ENCODE data around the gene RBBP7. TPM values are rescaled to one million over a fixed set of nuclear protein-coding genes. Genes with fewer than 3 reads are reported as not detected.

The RBBP7 gene
- total RNA-seq, 1 experiment from 2014 or later = 197 TPM

- CTCF ChIA-PET = no interaction called here
- Histone ChIP-seq H4K20me1 (ENCODE audit: insufficient read depth) (no peaks in the 10 kb centered on the region), H3K9me3 (ENCODE audit: insufficient read depth, low read depth) (no peaks in the 10 kb centered on the region), H3K4me2 (no peak overlapping the region), H3K27me3 (ENCODE audit: insufficient read depth, low read depth) (no peaks in the 10 kb centered on the region), H3K27ac (no peak overlapping the region), H2AFZ (no peak overlapping the region), H3K36me3 (ENCODE audit: low read depth) (peaks cover 10% of the 10 kb centered on the region), H3K79me2 (ENCODE audit: low read depth) (peaks cover 12% of the 10 kb centered on the region), H3K4me1 (replicated peaks; ENCODE audit: insufficient read depth) (no peaks in the 10 kb centered on the region), H3K9me2 (ENCODE audit: insufficient read depth) (no peaks in the 10 kb centered on the region), H3F3A (ENCODE audit: insufficient read depth, low read depth) (0 out of 2 replicates have a peak, but pooled peaks cover 4% of the 10 kb centered on the region), H3K4me3 (no peak overlapping the region)
- intact Hi-C loops (cut with micrococcal nuclease; ENCODE audit: unreplicated experiment) = no loop called here
- no peak for DNase-seq
- no TSS peak for BruUV-seq (replicated peaks)
- TF ChIP-seq EZH2 (IDR thresholded peaks at IDR 0.05; ENCODE audit: low read depth) (no peak), CTCF (conservative IDR thresholded peaks at IDR 0.05) (no peak)
- POLR2A ChIA-PET (ENCODE audit: unreplicated experiment) = no interaction called here
Observed at GRCh38 chrX:16851421-16851820, 18.7 kb downstream of the RBBP7 start.

GRCh38 chrX:16848541-16848940 is 21.6 kb downstream of the RBBP7 start:
- Histone ChIP-seq H3K27me3 (ENCODE audit: insufficient read depth, low read depth) (no peaks in the 10 kb centered on the region), H2AFZ (no peak overlapping the region), H3K79me2 (ENCODE audit: low read depth) (no peaks in the 10 kb centered on the region), H3K36me3 (ENCODE audit: low read depth) (peaks cover 6% of the 10 kb centered on the region; the same call in 1 of the 2 replicates), H3K27ac (no peak overlapping the region), H3K9me2 (ENCODE audit: insufficient read depth) (no peaks in the 10 kb centered on the region), H4K20me1 (ENCODE audit: insufficient read depth) (no peaks in the 10 kb centered on the region), H3K4me3 (no peak overlapping the region), H3F3A (ENCODE audit: insufficient read depth, low read depth) (peaks cover 18% of the 10 kb centered on the region; the same call in 1 of the 2 replicates), H3K4me1 (replicated peaks; ENCODE audit: insufficient read depth) (no peaks in the 10 kb centered on the region), H3K9me3 (ENCODE audit: insufficient read depth, low read depth) (no peaks in the 10 kb centered on the region), H3K4me2 (no peak overlapping the region)
- POLR2A ChIA-PET (ENCODE audit: unreplicated experiment) = no interaction called here
- intact Hi-C loops (cut with micrococcal nuclease; ENCODE audit: unreplicated experiment) = no loop called here
- no TSS peak for BruUV-seq (replicated peaks)
- CTCF ChIA-PET = no interaction called here
- no peak for TF ChIP-seq EZH2 (IDR thresholded peaks at IDR 0.05; ENCODE audit: low read depth)
- TF ChIP-seq CTCF (conservative IDR thresholded peaks at IDR 0.05) = no peak
- DNase-seq = no peak

- Histone ChIP-seq H3K36me3 (ENCODE audit: low read depth) (peaks cover 6% of the 10 kb centered on the region; the same call in 1 of the 2 replicates), H2AFZ (no peak overlapping the region), H3K4me2 (no peak overlapping the region), H3K9me2 (ENCODE audit: insufficient read depth) (no peaks in the 10 kb centered on the region), H3K79me2 (ENCODE audit: low read depth) (no peaks in the 10 kb centered on the region), H4K20me1 (ENCODE audit: insufficient read depth) (peaks cover 4% of the 10 kb centered on the region; the same call in 1 of the 2 replicates), H3K4me1 (replicated peaks; ENCODE audit: insufficient read depth) (no peaks in the 10 kb centered on the region), H3K9me3 (ENCODE audit: insufficient read depth, low read depth) (no peaks in the 10 kb centered on the region), H3K27me3 (ENCODE audit: insufficient read depth, low read depth) (no peaks in the 10 kb centered on the region), H3K27ac (no peak overlapping the region), H3F3A (ENCODE audit: insufficient read depth, low read depth) (peaks cover 27% of the 10 kb centered on the region; the same call in 1 of the 2 replicates), H3K4me3 (no peak overlapping the region)
- TF ChIP-seq EZH2 (IDR thresholded peaks at IDR 0.05; ENCODE audit: low read depth) (no peak), CTCF (conservative IDR thresholded peaks at IDR 0.05) (no peak)
- ChIA-PET CTCF (no interaction called here), POLR2A (ENCODE audit: unreplicated experiment) (no interaction called here)
- BruUV-seq (replicated peaks) = no TSS peak
- intact Hi-C loops (cut with micrococcal nuclease; ENCODE audit: unreplicated experiment) = no loop called here
- DNase-seq = no peak
Observed at GRCh38 chrX:16845686-16846085, 24.5 kb downstream of the RBBP7 start.
